NCI-H187 (cell line): Measurements from ENCODE around the gene ANAPC10.
"Not testable (repeated sequence)": the region's sequence is repeated elsewhere in the genome, so short reads cannot be mapped to it uniquely, and the experiment has no call there.

Source experiments
- DNase-seq, 2 experiments: peaks; one replicate each; lab custom pipeline; 2025; lab: John Stamatoyannopoulos, UW

Gene ANAPC10

DNA sequence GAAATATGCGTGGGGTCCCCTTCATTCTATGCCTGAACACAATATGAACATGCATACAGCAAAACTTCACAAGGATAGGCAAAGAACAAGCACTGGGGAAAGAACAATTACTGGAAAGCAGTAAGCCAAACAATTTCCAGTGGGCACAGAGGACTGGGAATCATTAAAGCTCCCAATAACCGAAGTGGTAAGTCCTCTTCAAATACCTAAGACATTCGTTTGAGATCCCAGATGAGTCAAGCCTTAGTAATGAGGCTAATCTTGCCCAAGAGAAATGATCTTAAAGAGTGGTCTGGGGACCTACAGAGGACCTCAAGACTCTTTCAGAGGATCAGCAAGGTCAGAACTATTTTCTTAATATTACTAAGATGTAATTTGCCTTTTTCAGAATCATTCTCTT is 28.6 kb downstream of the ANAPC10 start:
- DNase-seq, result no peak

DNA sequence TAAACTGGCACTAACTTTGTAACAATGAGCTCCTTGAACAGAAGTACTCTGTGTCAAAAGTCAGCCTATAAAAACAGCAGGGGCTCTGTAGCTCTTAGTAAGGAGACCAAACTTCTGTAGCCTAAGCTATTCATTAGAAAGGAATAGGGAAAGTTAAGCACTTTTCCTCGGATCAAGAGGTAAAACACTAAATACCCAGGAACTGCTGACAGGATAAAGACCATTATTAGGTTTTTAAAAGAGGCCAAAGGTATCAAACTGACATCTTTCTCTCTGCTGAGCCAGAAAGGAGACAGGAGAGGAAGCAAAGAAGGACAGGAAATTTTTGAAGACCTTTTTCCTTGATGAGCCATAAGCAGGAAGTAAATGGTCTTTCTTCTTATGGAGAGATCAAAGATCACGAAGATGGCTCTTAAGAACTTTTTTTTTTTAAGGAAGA is 31.9 kb downstream of the ANAPC10 start:
- DNase-seq, result no peak

DNA sequence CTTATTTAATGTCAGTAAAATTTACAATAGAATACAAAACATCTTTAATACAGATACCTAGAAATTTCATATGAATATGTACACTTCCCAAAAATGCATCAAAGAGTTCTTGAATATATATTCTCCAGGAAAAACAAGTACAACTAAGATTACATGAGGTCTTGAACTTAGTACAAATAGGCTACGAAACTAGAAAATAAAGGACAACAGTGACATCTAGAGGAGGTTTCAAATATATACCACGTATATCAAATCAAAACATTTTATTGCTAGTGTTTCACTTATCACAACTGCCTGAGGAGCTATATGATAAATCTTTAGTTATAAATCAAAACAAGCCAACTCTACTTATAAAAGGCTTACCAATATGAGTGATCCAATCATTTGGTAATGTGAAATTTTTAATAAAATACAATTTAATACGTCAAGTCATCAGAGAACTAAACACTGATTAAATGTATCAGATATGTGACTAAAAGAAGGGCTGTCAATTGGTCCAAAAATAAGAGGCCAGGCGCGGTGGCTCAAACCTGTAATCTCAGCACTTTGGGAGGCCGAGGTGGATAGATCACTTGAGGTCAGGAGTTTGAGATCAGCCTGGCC is 36.6 kb downstream of the ANAPC10 start:
- no peak for DNase-seq

DNA sequence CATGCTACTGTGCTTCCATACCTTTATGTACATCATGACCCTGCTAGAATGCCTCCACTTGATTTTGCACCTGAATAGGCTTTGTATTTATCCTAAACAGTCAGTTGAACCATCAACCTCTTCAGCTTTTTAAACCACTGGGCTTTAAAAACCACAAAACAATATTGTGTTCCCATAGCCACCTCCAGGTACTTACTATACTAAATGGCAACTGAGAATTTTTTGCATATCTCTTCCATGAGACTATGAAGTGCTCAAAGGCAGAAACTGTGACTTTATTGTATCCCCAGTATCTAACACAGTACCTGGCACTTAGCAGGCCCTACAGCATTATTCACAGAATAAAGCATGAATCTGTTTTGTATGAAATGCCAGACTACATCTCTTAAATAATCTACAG is 39.7 kb downstream of the ANAPC10 start:
- DNase-seq, result no peak

DNA sequence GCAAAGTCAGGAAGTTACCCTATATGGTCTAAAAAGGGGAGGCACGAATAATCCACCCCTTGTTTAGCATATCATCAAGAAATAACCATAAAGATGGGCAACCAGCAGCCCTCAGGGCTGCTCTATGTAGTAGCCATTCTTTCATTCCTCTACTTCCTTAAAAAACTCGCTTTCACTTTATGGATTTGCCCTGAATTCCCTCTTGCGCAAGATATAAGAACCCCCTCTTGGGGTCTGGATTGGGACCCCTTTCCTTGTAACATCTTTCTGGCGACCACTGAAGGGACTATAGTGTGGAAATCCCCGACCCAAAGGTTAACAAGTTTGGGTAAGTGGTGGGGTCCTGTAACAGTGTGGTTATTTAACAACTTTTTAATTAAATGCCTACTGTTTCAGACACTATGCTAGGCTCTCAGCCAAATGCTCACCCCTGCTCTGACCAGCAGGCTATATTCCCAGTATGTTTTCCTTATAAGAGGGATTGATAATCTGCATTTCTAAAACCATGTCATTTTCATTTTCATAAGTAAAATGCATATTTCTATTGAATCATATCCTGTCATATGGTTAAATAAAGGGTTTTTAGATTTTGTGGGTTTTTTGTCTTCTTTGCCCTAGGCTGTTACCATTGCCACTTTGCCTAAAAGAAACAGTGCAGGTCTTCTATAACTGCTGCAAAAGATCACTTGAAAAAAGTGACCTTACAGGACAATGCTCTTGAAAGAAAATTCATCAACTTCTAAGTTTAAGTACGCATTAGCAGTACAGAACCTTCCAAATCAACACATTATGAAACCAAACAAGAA is 41.5 kb downstream of the ANAPC10 start:
- no peak for DNase-seq

DNA sequence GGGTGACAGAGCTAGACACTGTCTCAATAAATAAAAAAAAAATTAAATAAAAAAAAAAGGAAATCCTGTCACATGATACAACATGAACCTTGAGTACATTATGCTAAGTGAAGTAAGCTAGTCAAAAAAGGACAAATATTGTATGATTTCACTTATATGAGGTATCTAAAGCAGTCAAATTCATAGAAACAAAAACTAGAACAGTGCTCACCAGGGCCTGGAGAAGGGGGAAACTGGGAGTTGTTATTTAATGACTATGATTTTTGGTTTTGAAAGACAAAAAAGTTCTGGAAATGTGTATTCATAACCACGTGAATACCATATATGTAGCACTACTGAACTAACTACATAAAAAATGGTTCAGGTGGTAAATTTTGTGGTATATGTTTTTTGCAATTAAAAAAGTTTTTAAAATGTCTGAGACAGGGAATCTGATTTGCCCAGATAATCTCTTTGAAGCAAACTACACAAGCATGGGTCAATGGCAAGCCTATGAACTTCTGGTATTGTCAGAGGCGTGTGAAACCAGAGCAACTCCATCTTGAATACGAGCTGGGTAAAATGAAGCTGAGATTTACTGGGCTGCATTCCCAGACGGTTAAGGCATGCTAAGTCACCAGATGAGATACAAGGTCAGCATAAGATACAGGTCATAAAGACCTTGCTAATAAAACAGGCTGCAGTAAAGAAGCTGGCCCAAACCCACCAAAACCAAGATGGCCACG is 42.3 kb downstream of the ANAPC10 start:
- DNase-seq, result no peak

DNA sequence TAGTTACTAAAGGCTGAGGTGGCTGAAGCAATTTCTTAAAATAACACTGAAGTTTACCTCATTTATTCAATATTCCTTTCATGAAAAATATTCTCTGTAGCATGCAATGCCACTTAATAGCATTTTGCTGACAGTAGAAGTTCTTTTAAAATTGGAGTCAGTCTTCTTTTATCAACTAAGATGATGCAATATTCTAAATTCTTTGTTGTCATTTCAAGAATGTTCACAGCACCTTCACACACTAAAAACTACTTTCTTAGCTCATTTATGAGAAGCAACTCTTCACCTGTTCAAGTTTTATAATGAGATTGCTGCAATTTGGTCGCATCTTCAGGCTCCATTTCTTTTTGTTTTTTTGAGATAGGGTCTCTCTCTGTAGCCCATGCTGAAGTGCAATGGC is 48.8 kb downstream of the ANAPC10 start:
- DNase-seq, result no peak

DNA sequence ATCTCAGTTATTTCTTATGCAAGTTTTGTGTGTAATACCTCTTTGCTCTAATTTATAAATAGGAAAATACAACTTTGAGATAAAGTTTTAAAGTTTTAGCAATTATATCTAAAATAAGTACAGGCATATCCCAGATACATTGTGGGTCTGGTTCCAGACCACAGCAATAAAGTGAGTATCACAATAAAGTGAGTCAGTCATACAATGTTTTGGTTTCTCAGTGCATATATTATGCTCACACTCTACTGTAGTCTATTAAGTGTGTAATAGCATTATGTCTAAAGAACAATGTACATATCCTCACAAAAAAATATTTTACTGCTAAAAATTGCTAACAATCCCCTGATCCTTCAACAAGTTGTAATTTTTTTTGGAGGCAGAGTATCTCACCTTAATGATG is 49.2 kb downstream of the ANAPC10 start:
- DNase-seq, result no peak

DNA sequence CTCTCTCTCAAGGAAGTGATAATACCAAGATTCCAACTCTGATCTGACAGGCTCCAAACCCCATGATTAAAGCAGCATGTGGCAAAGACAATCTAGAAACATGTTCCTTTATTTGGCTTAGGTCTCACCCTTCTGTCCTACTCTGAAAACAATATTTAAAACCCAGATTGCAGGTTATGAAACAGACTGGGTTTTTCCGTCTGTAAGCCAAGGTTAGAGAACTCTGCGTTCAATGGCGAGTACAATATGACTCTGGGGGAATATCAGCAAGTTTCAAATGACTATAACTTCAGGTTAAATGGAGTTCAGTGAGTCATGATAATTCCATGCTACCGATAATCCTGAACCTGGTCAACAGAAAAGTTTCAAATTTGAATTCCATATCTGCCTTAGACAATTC is 50.8 kb downstream of the ANAPC10 start:
- DNase-seq, result no peak

DNA sequence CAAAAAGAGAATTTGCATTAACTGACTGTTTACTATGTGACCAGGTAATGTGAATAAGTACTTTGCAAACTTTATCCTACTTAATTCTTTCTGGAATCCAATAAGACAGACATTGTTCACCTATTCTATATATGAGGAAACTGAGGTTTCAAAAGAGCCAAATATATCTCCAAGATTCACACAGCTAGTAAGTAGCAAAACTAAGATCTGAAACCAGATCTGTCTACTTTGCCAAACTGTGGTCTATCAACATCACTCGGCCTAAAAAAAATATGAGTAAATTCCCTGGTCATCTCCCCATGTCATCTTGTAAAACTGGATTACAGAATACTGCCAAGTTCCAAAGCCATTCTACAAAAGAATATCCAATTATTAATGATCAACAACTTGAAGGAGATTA is 52.8 kb downstream of the ANAPC10 start:
- no peak for DNase-seq

DNA sequence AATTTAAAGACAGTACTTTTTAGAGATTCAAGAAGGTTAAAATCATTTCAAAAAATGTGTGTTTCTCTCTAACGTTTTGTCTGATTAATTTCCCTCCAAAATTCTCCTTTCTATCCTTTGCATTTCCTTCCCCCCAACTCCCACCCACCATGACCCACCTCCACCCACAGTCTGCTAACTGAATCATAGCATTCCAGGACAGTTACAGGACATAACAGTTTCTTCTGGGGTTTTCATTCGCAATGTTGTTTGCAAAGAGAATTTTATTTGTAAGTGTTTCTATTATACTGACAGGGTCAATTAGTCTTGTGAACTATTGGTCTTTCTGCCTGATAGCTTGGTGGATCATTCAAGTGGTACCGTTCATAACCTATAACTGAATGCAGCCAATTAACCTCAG is 53.7 kb downstream of the ANAPC10 start:
- DNase-seq, result no peak

DNA sequence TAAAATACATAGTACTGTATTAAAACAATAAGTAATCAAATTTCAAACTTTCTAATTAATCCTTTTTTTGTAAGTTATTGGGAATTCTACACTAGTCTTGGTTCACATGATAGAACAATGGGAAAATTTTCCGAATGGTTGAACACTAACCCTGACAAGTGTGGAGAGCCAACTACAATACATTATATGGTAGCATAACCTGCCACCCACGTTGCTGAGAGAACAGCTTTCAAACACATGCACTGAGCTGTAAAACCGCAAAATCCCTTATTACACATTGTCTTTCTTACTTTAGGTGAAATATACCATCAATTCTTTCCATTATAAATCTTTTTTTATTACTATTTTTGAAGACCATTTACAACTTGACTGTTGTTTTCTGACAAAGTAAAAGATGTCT is 54.7 kb downstream of the ANAPC10 start:
- DNase-seq, result no peak

DNA sequence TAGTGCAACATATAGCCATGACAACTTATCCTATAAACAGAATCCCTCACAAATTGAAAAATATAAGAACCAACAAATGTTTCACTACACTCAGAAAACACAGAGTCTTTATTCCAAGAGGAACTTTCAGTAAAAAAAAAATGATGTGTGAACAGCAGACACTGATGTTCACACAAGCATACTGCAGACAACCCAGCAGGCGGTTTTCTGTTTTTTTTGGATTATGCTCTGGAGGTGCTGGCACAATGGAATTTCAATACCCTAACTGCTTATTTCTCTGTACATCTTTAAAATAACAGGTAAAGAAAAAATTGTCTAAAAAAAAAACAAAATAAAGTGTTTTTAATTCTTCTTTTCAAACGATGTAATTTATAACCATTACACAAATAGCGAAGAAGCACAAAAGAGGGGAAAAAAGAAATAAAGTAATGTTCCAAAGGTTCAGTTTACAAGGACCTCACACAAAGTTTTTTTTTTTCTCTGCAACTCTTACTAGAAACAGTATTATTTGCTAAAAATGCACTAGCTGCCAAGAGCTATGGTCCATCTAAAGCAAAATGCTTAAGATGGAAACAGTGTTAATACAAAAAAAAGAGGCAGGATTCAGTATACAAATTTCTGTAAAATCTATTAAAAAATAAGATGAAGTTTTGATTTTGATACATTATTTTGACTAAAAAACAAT is 55.3 kb downstream of the ANAPC10 start:
- DNase-seq, result no peak

DNA sequence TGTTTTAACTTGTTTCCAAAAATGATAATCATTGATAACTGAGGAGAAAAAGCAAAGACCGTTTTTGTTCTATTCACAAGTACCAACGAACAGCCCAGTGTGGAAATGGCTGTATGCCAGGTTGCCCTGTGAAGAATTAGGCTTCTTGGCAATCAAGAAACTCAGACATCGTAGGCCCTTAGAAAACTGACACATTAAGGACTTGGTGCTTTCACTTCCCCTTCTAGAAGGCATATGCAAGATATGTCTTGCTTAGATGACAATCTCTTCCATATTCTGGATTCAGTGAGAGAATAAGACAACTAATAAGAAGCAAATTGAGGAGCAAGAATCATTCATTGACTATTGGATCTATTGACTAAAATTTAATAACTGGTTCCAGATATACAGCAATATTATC is 56.6 kb downstream of the ANAPC10 start:
- no peak for DNase-seq

DNA sequence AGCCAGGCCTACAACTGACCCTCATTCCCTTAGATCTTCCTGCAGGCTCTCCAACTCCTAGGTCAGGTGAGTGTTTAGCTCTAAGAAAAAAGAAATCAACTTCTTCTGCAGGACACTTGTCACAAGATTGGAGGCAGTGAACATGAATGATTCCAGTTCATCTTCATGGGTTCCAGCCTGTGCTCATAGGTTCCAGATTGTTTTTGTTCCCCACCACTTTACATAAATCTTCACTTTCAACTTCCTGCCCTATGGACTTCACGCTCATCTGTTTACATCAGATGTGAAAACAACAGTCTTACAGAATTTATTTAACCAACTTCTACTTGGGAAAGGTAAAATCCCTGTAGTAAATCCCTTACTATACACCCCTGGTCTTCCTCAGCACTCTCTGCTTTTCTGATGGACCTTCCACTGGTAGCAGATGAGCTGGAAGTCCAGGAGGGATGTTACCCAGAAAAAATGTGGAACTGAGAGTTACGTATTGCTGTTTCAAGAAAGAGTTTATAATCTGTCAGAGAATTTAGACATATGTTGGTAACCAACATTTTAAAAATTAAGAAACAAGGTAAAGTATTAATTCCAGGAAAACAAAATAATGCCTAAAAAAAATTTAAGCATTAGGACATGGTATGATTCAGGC is 62.4 kb downstream of the ANAPC10 start:
- no peak for DNase-seq

DNA sequence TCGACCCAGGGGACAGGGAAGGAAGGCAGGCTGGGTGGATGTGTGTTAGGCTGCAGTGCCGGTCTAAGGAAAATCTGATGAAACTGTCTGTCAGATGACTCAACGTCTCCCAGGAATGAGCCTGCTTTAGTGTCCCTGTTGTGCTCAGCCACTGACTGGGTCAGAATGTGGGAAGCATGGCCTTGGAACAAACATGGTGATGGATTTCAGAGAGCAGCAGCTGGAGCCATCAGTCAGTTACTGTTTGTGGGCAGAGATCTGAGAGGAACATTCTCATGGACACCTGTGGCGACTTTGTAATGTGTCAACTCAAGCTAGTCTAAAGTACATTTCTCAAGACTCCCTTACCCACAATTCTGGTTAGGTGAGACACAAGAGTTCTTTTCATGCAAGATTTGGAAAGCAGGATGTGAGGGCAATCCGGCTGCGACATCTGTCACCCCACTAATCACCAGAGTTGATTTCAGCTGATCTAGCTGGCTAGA is 63.2 kb downstream of the ANAPC10 start:
- DNase-seq, result no peak

DNA sequence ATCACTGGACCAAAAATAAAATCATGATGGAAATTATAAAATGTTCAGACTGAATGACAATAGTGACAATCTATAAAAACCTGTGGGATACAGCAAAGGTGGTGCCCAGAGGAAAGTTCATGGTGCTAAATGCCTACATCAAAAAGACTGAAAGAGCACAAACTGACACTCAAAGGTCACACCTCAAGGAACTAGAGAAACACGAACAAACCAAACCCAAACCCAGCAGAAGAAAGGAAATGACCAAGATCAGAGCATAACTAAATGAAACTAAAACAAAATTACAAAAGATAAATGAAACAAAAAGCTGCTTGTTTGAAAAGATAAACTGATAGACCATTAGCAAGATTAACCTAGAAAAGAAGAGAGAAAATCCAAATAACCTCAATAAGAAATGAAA is 78.7 kb downstream of the ANAPC10 start:
- DNase-seq, result no peak

DNA sequence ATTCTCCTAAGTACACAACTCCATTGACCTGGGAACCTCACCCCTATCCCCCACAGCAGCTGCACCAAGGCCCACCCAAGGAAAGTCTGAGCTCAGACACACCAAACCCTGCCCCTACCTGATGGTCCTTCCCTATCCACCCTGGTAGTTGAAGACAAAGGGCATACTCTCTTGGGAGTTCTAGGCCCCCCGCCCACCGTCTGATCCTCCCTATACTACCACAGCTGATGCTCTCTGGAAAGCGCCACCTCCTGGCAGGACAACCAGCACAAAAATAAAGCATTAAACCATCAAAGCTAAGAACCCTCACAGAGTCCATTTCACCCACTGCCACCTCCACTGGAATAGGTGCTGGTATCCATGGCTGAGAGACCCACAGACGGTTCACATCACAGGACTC is 83.6 kb downstream of the ANAPC10 start:
- no peak for DNase-seq

DNA sequence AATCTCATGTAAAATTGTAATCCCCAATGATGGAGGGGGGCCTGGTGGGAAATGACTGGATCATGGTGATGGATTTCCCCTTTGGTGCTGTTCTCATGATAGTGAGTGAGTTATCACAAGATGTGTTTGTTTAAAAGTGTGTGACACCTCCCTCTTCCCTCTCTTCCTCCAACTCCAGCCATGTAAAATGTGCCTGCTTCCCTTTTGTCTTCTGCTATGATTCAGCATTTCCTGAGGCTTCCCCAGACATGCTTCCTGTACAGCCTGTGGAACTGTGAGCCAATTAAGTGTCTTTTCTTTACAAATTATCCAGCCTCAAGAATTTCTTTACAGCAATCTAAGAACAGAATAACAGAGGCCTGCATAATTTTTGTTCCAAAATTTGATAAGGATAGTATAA is 85.2 kb downstream of the ANAPC10 start:
- DNase-seq, result no peak

DNA sequence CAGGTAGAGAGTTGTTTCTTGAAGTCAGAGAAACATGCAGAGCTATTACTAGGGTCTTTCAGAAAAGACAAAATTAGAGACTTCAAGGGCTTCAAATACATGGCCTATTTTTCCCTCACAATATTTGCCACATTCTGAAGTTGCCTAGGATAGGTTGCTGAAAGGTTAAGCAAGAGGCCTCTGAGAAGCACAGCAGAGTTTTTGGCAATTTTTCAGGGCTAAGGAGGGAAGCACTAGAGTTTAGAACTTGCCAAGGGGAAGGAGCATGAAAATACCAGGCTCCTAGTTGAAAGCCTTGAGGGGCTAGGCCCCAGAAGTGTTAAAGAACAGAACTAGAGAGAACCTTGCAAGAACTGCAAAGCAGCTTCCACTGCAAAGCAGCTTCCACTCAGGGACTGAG is 86.4 kb downstream of the ANAPC10 start:
- DNase-seq, result no peak

DNA sequence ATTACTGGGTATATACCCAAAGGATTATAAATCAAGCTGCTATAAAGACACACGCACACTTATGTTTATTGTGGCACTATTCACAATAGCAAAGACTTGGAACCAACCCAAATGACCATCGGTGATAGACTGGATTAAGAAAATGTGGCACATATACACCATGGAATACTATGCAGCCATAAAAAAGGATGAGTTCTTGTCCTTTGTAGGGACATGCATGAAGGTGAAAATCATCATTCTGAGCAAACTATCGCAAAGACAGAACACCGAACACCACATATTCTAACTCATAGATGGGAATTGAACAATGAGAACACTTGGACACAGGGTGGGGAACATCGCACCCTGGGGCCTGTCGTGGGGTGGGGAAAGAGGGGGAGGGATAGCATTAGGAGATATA is 87.7 kb downstream of the ANAPC10 start:
- DNase-seq, result not testable (repeated sequence)

DNA sequence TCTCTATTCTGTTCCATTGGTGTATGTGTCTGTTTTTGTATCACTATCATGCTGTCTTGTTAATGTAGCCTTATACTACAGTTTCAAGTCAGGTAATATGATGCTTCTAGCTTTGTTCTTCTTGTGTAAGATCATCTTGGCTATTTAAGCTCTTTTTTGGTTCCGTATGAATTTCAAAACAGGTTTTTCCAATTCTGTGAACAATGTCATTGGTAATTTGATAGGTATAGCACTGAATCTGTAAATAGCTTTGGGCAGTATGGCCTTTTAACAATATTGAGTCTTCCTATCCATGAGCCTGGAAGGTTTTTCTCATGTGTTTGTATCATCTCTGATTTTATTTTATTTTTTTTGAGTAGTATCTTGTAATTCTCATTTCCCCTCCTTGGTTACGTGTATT is 94.3 kb downstream of the ANAPC10 start:
- DNase-seq, result no peak
